Stimulated activated CD4-positive, alpha-beta T cell treated with anti-CD3 and anti-CD28 coated beads, Interleukin-1b, Interleukin-23, amount 100 ng/mL, for 4 hours (primary cell): Measurements from ENCODE around the gene LYZL6.
A peak's percentile ranks its signal among the peaks of the same experiment; 100 is the strongest.
"Not testable (repeated sequence)": the region's sequence is repeated elsewhere in the genome, so short reads cannot be mapped to it uniquely, and the experiment has no call there.

Source experiments
- DNase-seq, 2 donors: peaks; one replicate each; pipeline ENCODE4 v3.0.0-alpha.2; 2020; ENCODE audit warnings: low read depth in 2 of 2

Gene LYZL6

DNA sequence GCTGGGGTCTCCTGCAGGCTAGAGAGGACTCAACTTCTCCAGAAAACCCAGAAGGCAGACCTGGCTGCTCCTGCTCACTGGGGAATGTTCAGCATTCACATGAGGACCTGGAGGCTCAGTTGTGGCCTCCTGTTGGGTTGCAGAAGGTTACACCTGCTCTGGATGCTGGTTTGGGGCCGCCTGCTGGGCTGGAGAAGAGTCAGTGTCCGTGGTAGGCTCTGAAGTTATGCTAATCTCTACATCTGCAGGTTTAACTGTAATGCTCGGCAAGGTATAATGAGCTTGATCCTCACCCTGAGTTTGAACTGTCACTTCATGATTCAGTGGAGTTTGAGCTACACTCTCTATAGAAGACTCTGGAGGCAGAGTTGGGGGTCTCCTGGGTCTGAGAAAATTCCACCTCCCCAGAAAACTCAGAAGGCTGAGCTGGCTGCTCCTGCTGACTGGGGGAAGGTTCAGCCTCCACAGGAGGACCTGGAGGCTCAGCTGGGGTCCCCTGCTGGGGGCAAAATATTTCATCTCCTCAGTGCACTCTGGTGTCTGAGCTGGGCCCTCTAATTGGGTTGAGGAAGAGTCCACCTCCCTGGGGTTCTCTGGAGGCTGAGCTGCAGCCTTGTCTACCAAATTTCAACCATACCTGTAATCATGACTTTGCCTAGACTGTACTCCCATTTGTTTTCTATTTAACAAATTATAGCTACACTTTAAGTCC is 36.4 kb downstream of the LYZL6 start:
- DNase-seq: no peak

GRCh38 chr17:35906191-35906925 is 37.2 kb downstream of the LYZL6 start:
- DNase-seq: no peak

DNA sequence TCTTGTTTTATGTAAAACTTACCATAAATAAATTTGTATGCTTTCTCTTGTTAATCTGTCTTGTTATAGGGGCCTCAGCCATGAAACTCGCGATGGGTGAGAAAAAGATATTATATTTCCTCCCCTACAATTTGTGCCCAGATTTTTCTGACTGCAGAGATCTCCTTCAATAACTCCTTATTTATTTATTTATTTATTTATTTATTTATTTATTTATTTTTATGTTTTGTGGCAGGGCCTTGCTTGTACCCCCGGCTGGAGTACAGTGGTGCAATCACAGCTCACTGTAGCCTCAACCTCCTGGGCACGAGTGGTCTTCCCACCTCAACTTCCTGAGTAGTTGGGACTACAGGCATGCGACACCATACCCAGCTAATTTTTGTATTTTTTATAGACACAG is 40.1 kb downstream of the LYZL6 start:
- no peak for DNase-seq

DNA sequence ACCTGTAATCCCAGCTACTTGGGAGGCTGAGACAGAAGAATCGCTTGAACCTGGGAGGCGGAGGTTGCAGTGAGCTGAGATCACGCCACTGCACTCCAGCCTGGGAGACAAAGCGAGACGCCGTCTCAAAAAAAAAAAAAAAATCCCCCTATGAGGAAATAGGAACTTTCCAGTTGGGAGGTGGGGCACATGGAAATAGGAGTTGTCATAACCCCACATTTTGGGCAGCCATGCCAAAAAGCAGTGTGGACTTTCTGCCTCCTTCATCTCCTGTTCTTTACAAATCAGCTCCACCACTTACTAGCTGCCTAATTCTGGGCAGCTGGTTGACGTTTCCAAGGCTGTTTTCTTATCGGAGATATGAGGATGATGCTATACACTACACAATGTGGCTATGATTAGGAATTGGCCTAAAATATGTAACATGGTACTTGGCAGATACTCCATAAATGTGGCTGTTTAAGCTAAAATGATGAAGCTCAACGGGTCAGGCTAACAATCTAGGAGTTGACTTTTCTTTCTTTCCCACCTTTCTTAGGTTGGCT is 41.8 kb downstream of the LYZL6 start:
- DNase-seq: no peak

DNA sequence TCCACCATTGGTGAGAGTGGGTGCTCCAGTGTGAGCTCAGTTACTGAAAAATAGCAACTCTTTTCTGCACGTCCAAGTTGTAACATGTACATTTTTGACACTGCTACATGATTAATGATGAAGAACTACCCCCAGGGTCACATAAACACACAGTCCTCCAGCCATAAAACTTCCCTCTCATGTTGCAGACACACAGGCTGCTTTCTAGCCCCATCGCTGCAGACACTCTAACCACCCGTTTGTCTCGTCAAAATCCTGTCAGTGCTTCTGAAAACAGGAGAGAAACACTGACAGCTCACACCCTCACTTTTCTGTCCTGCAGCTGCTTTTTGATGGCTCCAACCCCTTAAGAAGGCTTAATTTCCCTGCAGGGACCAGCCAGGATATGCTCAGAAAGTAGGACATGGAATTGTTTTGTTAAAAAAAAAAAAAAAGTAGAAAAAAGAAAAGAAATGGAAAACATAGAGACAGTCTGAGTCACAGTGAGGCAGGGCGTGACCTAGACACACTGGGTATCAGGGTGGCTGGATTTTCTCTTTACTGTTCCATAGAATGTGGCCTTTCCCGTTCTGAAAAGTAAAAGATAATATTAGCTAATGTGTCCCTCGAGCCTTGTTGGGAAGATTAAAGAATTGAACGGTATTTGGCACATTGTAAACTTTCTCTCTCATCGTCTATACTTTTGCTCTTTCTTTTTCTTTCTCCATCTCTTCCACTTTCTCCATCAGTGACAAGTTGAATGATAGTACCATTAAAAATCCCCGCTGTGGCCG is 42.6 kb downstream of the LYZL6 start:
- DNase-seq: no peak

GRCh38 chr17:35900280-35900679 is 43.2 kb downstream of the LYZL6 start:
- no peak for DNase-seq

GRCh38 chr17:35898283-35899070 is 45.0 kb downstream of the LYZL6 start:
- DNase-seq: no peak

DNA sequence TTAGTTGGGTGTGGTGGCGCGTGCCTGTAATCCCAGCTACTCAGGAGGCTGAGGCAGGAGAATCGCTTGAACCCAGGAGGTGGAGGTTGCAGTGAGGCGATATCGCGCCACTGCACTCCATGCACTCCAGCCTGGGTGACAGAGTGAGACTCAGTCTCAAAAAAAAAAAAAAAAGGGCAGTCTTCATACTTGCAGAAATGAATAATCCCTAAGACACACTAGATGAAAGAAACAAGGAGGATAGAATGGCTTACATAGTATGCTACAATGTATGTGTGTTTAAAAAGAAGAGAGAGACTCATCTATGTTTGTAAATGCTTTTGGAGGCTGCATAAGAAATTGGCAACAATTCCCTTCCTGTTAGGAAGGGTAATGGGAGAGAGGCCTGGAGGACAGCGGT is 45.7 kb downstream of the LYZL6 start:
- not testable (repeated sequence) for DNase-seq

- DNase-seq: no peak
Observed at GRCh38 chr17:35895636-35896587, 47.6 kb downstream of the LYZL6 start.

DNA sequence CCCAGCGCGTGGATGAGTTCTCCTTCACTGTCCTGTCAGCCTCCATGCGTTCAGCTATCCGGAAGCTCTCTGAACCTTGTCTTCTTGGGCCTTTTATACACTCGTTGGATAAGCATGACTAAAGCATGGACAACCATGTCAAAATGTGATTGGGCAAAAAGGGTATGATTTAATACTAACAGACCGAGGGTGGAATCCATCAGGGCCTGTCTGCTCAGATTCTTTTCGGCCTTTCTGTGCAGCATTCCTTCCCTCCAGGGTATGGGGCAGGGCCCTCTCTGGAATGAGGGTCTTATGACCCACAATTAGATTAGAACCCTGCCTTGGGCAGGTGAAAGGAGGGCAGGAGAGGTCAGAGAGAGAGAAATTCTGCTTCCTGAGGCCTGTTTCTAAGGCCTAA is 49.3 kb downstream of the LYZL6 start:
- no peak for DNase-seq

DNA sequence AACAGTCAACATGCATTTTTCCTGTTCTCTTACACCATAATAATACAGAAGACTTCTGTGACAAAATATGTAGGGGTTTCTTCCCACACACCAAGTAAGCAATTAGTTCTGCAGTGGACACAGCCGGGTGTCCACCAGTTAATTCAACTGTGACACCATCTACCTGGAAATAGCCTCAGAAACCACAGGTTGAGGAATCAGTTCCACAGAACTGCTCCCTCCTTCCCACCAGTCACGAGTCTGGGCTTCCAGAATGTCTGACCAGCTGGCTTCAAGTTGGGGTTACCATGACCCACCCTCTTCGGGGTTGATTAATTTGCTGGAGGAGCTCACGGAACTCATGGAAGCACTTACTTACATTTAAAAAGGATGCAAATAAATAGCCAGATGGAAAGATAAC is 49.8 kb downstream of the LYZL6 start:
- no peak for DNase-seq

- peak; percentile 39 to 49 for DNase-seq
Observed at GRCh38 chr17:35892091-35893035, 51.1 kb downstream of the LYZL6 start.

GRCh38 chr17:35891269-35891668 is 52.2 kb downstream of the LYZL6 start:
- DNase-seq: no peak

- no peak for DNase-seq
Observed at GRCh38 chr17:35890774-35891155, 52.7 kb downstream of the LYZL6 start.

DNA sequence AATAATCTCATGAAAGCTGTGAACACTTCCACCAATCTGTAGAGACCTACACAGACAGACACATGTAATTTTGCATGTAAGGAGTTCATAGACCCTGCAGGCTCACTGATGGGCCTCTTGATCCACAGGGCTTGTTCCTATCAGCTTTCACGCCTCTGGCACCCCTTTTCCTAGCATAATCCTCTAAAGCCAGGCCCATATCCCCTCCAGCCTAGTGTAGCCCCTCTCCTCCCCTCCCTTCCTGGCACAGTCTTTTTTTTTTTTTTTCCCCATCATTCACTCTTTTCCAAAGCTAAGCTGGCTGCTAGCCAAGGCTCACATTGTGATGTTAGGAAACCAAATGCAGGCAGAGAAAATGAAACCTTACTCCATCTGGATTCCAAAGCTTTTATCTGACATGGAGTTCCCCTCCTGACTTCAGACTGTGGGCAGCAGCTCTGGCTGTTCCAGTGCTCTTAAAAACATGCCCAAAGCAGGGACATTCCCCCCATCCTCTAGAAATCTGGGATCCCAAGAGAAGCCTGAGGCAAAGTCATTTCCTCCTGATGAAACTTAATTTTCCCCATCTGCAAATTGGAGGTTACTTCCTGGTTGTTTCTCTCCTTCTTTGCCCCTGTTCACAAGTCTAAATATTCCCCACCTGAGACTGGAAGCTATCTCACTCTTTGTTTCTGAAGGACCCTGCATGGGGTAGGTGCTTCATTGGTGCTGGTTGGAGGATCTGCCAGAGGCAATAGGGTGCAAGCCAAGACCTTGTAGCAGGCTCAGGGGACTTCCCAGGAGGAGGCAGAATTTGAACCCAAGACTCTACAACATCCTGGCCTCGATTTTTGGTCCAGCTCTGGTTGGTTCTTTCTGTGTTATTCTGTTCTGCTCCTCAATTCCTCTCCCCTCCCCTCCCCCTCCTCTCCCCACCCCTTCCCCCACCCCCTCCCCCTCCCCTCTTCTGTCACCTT is 53.4 kb downstream of the LYZL6 start:
- no peak for DNase-seq

GRCh38 chr17:35889241-35889640 is 54.3 kb downstream of the LYZL6 start:
- no peak for DNase-seq
